HG02678 (cell line): ENCODE data around the gene BRD7.

Experiments used
- ATAC-seq: cut with Tn5 transposase; IDR thresholded peaks from one replicate; pipeline ENCODE4 v1.9.1; 2021; ENCODE audit warnings: mild to moderate bottlenecking, moderate library complexity; ENCODE audit not compliant: unreplicated experiment

The BRD7 gene

GRCh38 chr16:50323335-50324011, 45.3 kb downstream of the BRD7 start:
- no peak for ATAC-seq

GRCh38 chr16:50322333-50322732, 46.5 kb downstream of the BRD7 start:
- ATAC-seq: no peak

- ATAC-seq: no peak
Measured at GRCh38 chr16:50320310-50320709, 48.5 kb downstream of the BRD7 start.

- ATAC-seq: no peak
Measured at GRCh38 chr16:50318796-50319578, 49.8 kb downstream of the BRD7 start.

- ATAC-seq: no peak
Measured at GRCh38 chr16:50316848-50317630, 51.7 kb downstream of the BRD7 start.

- ATAC-seq: no peak
Measured at GRCh38 chr16:50316102-50316847, 52.5 kb downstream of the BRD7 start.

GRCh38 chr16:50315346-50315997, 53.3 kb downstream of the BRD7 start:
- ATAC-seq: no peak

- no peak for ATAC-seq
Measured at GRCh38 chr16:50314665-50315064, 54.1 kb downstream of the BRD7 start.

GRCh38 chr16:50313596-50314478, 55.0 kb downstream of the BRD7 start:
- no peak for ATAC-seq

GRCh38 chr16:50311891-50312501, 56.8 kb downstream of the BRD7 start:
- ATAC-seq: no peak

GRCh38 chr16:50311134-50311528, 57.7 kb downstream of the BRD7 start:
- no peak for ATAC-seq

- no peak for ATAC-seq
Measured at GRCh38 chr16:50310308-50311133, 58.3 kb downstream of the BRD7 start.

GRCh38 chr16:50309527-50310307, 59.1 kb downstream of the BRD7 start:
- no peak for ATAC-seq

- ATAC-seq: no peak
Measured at GRCh38 chr16:50309156-50309526, 59.6 kb downstream of the BRD7 start.

GRCh38 chr16:50308237-50308965, 60.4 kb downstream of the BRD7 start:
- ATAC-seq: no peak

- ATAC-seq: no peak
Measured at GRCh38 chr16:50306287-50306686, 62.5 kb downstream of the BRD7 start.
